Ramos (cell line): ENCODE results near the gene PVR.
"Not testable (repeated sequence)": the region's sequence is repeated elsewhere in the genome, so short reads cannot be mapped to it uniquely, and the experiment has no call there.

Experiments used
- in situ Hi-C: fragments of 300-500 bp; cut with MboI; formaldehyde crosslinking; loops from one replicate; pipeline ENCODE4 v1.14.3; 2022; ENCODE audit warnings: low sequenced_read_pairs; ENCODE audit not compliant: unreplicated experiment

Gene PVR

DNA sequence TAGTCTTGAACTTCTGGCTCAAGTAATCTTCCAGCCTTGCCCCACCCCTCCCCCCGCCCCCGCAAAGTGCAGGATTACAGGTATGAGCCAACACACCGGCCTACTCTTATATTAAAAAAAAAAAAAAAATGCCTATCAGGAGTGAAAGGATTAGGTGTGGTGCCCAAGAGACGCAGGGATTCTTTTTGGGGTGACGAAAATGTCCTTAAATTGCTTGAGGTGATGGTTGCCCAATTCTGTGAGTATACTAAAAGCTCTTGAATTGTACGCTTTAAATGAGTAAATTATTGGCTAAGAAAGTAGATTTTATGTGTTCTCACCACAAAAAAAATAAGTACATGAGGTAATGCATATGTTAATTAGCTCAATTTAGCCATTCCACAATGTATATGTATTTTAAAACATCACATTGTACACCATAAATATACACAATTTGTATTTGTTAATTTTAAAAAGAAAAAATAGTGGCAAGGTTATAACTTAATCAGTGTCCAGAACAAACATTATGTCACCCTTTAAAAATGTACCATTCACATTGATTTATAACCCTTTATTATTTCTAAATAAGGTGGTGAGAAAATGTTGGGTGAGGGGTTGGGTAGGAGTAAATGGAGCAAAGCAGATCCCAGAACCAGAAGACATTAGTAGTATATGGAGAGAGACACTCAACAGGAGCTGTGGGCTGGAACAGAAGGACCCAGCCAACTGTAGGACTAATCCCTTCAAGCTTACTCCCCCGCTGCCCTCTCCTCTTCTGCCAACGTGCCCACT, 26.4 kb upstream of the PVR start:
- in situ Hi-C loops = no loop called here

DNA sequence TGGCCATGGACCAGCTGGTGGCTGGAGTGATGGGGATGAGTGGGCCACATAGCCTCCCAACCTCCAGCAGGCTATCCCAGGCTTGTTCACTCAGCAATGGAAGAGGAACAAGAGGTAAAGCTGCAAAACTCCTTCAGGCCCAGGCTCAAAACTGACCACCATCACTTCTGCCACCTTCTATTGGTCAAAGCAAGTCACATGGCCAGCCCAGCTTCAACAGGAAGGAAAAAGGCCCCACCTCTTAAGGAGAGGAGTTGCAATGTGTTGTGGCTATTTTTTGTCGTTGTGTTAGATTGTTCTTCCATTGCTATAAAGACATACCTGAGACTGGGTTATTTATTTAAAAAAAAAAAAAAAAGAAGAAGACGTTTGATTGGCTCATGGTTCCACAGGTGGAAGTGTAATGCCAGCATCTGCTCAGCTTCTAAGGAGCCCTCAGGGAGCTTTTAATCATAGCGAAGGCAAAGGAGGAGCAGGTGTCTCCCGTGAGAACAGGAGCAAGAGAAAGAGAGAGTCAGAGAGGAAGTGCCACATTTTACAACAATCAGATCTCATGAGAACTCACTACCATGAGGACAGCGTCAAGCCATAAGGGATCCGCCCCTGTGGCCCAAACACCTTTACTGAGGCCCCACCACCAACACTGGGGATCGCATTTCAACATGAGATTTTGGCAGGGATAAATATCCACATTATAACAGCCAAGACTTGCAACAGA, 24.9 kb upstream of the PVR start:
- in situ Hi-C loops = no loop called here

DNA sequence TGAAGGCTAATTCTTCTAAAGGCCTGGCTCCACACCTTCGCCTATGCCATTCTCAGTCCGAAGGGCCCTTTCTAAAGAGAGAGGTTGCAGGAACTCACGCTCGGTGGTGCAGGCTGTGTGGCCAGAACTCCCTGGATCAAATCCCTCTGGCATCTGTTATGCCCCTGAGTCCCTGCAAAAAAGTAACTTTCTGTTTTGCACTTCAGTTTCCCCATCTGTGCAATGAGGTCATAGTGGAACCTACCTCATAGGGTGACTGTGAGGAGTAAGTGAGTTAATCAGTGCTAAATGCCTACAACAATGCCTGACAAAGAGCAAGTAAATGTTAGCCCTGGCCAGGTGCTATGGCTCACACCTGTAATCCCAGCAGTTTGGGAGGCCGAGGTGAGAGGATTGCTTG, 23.0 kb upstream of the PVR start:
- in situ Hi-C loops = no loop called here

DNA sequence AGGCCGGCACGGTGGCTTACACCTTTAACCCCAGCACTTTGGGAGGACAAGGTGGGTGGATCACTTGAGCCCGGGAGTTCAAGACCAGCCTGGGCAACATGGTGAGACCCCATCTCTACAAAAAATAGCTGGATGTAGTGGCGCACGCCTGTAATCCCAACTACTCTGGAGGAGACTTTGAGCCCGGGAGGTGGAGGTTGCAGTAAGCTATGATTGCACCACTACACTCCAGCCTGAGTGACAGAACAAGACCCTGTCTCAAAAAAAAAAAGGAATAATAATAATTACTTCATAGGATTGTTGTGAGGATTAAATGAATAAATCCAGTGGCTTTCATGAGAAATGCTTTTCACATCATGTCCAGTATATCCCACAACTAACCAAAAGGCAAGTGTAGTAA, 22.3 kb upstream of the PVR start:
- in situ Hi-C loops = no loop called here

DNA sequence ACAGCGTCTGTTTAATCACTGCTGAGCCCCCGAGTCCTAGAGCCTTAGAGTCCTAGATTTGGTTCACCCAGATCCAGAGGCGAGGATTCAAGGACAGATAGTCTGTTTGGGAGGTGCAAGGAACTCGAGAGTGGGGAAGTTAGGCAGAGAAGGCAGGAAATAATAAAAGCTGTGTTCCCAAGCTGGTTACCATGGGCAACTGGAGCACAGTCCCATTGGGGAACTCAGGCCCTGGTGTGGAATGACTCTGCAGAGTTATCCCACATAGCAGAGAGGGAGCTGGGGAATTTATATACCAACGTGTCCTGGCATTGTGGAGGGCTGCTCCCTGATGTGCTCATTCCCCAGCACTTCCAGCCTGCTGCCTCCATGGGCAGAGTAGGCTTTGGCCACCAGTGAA, 20.6 kb upstream of the PVR start:
- in situ Hi-C loops = no loop called here

DNA sequence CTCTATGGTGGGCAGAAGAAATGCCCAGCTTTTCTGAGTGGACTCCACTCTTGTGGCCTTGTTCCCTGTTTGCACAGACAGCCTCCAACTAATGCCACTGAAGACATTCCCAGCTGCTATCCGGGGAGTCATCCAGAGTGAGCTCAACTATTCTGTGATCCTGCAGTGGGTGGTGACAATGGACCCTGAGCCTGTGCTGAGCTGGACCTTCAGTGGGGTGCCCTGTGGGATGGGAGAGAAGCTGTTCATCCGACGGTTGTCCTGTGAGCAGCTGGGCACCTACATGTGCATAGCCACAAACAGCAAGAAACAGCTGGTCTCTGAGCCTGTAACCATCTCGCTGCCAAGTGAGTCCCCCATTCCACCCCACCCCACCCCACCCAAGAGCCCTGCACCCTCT, 20.1 kb upstream of the PVR start:
- in situ Hi-C loops = no loop called here

DNA sequence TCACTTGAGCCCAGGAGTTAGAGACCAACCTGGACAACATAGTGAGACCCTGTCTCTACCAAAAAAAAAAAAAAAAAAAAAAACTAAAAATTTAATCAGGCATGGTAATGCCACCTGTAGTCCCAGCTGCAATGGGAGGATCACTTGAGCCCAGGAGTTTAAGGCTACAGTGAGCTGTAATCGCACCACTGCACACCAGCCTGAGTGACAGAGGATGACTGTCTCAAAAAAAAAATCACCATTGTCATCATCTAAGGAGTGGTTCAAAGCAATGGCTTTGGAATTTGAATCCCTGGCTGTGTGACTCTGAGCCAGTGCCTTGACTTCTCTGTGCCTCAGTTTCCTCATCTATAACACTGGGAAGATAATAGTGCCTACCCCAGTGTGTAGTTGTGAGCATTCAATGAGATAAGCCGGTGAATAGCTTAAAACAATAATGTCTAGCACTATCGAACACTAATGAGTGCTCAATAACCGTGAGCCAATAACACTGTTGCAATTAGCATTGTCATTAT, 18.8 kb upstream of the PVR start:
- in situ Hi-C loops = no loop called here

DNA sequence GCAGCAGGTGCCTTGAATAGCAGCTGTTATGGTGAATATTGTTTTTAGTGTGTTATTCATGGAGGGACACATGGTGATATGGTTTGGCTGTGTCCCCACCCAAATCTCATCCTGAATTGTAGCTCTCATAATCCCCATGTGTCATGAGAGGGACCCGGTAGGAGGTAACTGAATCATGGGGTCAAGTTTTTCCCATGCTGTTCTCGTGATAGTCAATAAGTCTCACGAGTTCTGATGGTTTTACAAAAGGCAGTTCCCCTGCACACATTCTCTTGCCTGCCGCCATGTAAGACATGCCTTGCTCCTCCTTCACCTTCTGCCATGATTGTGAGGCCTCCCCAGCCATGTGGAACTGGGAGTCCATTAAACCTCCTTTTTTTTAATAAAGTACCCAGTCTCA, 18.1 kb upstream of the PVR start:
- in situ Hi-C loops = not testable (repeated sequence)

DNA sequence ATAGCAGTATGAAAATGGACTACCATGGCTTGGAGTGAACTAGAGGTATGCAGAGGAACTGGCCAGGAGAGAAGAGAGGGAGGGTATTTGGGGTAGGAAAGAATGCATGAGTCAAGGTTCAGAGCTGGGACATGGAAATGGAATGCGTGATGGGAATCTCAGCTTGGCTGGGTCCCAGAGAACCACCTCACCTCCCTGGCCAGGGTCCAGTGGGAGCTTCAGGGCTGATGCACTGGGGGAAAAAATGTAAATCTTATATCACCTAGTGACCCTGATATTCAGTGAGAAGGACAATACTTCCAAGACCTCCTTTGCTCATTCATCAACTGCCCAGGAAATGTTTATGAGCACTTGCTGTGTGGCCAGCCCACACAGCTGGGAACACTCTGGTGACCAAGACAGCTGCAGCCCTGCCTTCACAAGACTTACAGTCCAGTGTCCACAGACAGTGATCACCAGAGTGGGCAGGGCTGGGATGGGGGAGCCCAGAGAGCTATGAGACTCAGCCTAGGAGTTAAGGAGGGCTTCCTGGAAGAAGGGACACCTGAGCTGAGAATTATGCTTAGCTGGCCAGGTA, 17.6 kb upstream of the PVR start:
- in situ Hi-C loops = no loop called here

DNA sequence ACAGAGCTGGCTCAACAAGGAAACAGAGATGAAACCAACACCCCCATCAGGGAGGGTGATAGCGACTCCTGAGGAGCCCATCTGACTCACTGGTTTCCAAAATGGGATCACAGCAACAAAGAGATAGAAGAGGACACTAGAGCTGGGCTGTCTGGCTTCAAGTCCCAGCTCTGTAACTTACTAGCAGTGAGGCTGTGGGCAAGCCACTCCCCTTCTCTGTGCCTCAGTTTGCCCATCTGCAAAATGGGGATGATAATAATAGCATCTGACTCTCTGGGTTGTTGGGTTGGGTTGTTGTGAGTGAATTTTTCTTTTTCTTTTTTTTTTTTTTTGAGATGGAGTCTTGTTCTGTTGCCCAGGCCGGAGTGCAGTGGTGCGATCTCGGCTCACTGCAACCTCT, 16.1 kb upstream of the PVR start:
- in situ Hi-C loops = no loop called here

DNA sequence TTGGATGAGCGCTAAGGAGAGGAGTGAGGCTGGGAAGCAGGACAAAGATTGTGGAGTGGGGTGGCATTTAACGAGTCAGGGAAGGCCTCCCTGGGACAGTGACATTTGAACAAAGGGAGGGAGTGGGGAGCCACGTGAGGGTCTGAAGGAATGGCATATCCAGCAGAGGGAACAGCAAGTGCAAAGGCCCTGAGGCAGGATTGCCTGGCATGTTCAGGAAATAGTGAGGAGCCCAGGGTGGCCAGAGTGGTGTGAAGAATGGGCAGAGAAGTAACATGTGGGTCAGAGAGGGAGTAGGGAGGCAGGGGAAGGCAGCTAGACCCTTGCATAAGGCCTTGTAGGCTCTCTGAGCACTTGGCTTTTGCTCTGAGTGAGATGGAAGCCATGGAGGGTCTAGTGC, 14.9 kb upstream of the PVR start:
- in situ Hi-C loops = no loop called here

DNA sequence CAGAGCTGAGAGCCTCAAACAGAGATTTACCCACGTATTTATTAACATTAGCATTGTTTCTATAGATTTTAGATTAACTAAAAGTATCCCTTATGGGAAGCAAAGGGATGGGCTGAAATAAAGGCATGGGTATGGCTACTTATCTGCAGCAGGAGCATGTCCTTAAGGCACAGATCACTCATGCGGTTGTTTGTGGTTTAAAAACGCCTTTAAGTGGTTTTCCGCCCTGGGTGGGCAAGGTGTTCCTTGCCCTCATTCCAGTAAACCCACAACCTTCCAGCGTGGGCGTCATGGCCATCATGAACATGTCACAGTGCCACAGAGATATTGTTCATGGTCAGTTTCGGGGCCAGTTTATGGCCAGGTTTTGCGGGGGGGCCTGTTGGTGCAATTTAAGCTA, 12.1 kb upstream of the PVR start:
- in situ Hi-C loops = not testable (repeated sequence)

DNA sequence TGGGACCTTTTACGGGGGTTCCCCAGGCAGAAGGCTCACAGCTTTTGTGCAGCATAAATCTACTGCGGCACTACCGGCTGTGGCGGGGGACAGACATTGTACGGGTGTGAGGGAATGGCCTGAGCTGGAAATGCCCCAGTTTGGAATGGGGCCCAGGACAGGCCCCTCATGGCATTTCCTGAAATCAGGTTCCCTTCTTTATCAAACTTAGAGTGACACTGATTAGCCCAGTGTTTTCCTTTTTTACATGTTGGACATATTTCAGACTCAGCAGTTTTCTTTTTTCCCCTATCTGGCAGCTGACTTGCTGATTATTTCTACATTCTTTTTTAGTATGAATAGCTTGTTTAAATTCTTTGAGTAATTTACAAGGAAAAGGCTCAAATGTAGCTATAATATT, 9.7 kb upstream of the PVR start:
- in situ Hi-C loops = not testable (repeated sequence)

DNA sequence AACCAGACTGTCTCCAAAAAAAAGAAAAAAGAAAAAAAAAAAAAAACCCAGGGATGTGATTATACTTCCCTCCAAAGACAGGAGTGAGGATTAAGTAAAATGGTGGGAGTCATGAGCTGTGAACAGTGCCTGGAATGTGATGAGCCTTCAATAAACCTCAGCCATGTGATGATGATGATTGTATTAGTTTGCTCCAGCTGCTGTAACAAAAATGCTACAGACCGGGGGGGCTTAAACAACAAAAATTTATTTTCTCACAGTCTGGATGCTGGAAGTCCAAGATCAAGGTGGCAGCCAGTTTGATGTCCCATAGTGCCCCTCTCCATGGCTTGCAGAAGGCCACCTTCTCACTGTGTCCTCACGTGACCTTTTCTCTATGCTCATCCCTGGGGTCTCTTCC, 8.9 kb upstream of the PVR start:
- in situ Hi-C loops = no loop called here

DNA sequence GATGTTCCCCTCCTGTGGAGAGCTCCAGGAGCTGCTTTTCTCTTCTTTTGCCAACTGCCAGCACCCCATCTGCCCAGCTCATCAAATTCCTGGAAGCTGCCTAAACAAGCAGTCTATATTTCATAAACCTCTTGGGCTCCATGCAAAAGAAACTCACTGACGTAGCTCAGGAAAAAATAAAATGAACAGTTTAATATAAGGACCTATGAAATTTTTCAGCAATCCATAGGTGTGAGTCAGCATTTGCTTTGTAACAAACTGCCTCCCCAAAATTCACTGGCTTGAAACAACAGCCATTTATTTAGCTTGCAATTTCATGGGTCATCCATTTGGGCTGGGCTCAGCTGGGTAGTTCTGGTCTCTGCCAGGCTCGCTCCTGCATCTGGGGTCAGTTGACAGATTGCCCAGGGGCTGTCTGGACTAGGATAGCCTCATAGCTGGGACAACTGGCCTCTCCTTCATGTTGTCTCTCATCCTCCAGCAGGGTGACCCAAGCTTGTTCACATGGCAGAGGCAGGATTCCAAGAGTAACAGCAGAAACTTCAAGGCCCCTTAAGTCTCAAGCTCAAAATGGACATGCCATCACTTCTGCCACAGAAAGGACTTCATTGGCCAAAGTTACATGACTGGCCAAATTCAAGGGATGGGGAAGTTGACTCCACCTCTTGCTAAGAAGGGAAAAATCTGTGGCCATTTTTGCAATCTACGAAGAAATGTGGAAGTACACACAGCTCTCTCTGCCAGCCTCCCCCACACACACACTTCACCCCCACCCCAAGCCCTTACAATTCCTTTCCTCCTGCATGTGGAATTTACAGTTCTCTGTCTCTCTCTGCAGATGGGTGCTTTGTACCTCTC, 7.9 kb upstream of the PVR start:
- in situ Hi-C loops = no loop called here

DNA sequence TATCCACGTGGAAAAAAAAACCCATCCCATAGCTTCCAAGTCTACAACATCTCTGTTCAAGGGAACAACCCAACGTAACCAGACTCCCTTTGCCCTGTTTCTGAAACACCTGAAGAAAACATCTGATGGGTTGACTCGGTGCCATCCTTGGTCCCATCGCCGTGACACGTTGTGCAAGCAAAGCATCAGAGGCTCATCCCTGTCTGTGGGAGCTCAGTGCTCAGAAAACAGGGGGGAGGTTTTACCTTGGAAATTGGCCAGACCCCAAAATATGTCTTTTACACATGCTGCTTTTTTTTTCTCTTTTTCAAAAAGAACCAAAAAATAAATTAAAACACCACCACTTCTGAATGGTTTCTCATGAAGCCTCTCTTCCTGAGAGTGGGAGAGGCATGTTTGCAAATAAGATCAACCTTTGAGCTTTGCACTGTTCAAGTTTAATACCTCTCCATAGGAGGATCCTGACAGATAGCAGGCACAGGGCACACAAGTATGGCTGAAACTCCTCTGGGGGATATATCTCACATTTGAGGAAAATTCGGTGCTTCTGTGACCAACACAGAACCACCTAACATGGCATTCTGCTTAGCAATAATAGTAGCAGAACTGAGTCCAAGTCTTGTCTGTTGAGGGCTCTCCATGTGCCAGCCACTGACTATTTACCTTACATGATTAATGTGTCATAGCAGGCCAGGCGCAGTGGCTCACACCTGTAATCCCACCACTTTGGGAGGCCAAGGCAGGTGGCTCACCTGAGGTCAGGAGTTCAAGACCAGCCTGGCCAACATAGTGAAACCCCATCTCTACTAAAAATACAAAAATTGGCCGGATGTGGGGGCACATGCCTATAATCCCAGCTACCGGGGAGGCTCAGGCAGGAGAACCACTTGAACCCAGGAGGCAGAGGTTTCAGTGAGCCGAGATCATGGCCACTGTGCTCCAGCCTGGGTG, 7.0 kb upstream of the PVR start:
- in situ Hi-C loops = no loop called here

DNA sequence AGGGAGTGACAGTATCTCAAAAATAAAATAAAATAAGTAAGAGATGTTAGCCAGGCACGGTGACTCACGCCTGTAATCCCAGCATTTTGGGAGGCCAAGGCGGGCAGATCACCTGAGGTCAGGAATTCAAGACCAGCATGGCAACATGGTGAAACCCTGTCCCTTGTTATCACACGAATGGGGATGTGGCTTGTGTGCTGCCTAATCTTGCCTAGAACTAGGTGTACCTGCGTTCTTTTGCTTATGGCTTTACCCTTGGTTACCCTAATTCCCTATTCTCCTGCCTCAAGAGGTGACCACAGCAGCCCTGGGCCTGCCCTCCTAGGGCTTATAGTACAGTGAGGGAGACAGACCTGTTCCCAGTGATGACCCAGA, 6.3 kb upstream of the PVR start:
- in situ Hi-C loops = no loop called here

DNA sequence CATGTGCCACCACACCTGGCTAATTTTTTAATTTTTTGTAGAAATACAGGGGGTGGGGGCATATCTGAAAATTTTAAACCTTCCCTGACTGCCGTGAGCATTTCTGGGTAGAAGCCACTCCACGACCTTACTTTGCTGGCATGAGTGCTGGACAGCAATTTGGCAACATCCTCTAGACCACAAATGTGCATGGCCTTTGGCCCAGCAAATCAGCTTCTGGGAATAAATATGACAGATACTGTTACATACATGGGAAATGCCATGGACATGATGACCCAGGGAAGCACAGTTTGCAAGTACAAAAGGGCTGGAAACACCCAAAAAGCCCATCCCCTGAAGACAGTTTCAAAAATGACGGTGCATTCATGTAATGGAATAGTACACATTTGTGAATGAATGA, 3.2 kb upstream of the PVR start:
- in situ Hi-C loops = no loop called here

DNA sequence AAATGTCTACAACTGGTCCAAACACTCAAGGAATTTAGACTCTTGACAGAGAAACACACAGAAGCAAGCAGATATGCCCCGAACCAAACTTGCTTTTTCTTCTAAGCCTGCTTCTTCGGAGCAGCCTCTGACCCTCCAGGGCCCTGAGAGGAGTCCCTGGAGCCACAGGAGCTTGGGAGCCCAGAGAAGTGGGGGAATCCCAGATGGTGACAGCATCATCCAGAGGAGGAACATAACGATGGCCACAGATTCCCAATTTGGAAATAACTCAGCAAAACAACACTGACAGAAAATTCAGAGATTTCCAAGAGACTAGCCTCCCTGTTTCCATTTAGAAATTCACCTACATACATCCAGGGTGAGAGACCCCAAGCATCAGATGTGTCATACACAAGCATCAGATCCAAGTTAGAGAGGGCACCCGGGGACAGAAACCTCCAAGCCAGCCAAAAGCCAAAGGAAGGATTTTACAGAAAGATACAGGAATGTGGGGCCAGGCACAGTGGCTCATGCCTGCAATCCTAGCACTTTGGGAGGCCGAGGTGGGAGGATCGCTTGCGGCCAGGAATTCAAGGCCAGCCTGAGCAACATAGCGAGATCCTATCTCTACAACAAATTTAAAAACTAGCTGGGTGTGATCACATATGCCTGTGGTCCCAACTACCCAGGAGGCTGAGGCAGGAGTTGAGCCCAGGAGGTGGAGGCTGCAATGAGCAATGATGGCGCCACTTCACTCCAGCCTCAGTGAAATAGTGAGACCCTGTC, 2.0 kb upstream of the PVR start:
- in situ Hi-C loops = no loop called here
